Central memory CD8-positive, alpha-beta T cell (primary cell): ENCODE data around the gene NEURL1.
A peak's percentile ranks its signal among the peaks of the same experiment; 100 is the strongest.

Experiments
- ATAC-seq: fragments of 150-1000 bp; cut with Tn5 transposase; replicated peaks from 2 replicates; pipeline ENCODE4 v1.10.0; 2022; ENCODE audit warnings: mild to moderate bottlenecking, moderate FRiP score, moderate number of reproducible peaks; ENCODE audit not compliant: poor library complexity, severe bottlenecking; ENCODE audit errors: extremely low read depth
- DNase-seq, 2 donors: peaks; one replicate each; pipeline ENCODE4 v3.0.0; 2021; ENCODE audit warnings: low spot score in 2 of 2
- H3K27ac Mint-ChIP-seq: one replicate; pipeline ENCODE4 v1.8.0; 2022; ENCODE audit warnings: low read depth, mild to moderate bottlenecking, moderate library complexity, mixed read lengths
- H3K27me3 Mint-ChIP-seq: one replicate; pipeline ENCODE4 v1.8.0; 2022; ENCODE audit warnings: mixed read lengths
- H3K36me3 Mint-ChIP-seq: one replicate; pipeline ENCODE4 v1.8.0; 2022; ENCODE audit warnings: mild to moderate bottlenecking, moderate library complexity, mixed read lengths; ENCODE audit not compliant: insufficient read depth
- H3K4me1 Mint-ChIP-seq: one replicate; pipeline ENCODE4 v1.8.0; 2022; ENCODE audit warnings: mixed read lengths
- H3K4me3 Mint-ChIP-seq: one replicate; pipeline ENCODE4 v1.8.0; 2022; ENCODE audit warnings: mild to moderate bottlenecking, moderate library complexity, mixed read lengths
- H3K9me3 Mint-ChIP-seq: one replicate; pipeline ENCODE4 v1.8.0; 2022; ENCODE audit warnings: mixed read lengths

Gene NEURL1

DNA sequence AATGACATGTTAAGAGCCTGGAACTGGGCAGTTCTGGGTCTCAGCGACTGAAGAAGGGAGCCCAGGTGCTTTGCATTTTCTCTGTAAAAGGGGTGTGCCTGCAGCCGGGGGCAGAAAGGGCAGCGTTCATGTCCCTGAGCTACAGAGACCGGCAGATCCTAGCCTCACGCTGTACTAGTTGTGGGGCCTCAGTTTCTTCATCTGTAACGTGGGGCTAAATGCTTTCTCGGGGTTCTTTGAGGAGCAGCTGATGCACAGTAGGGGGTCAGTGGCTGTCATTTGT is 79.6 kb downstream of the NEURL1 start:
- H3K36me3 Mint-ChIP-seq: peaks cover 1% of the 10 kb centered on the region
- H3K4me1 Mint-ChIP-seq: no peaks in the 10 kb centered on the region
- no peak for DNase-seq
- H3K27me3 Mint-ChIP-seq: peaks cover 45% of the 10 kb centered on the region
- no peak overlapping the region for H3K27ac Mint-ChIP-seq
- no peak overlapping the region for H3K4me3 Mint-ChIP-seq
- no peaks in the 10 kb centered on the region for H3K9me3 Mint-ChIP-seq
- no peak for ATAC-seq

DNA sequence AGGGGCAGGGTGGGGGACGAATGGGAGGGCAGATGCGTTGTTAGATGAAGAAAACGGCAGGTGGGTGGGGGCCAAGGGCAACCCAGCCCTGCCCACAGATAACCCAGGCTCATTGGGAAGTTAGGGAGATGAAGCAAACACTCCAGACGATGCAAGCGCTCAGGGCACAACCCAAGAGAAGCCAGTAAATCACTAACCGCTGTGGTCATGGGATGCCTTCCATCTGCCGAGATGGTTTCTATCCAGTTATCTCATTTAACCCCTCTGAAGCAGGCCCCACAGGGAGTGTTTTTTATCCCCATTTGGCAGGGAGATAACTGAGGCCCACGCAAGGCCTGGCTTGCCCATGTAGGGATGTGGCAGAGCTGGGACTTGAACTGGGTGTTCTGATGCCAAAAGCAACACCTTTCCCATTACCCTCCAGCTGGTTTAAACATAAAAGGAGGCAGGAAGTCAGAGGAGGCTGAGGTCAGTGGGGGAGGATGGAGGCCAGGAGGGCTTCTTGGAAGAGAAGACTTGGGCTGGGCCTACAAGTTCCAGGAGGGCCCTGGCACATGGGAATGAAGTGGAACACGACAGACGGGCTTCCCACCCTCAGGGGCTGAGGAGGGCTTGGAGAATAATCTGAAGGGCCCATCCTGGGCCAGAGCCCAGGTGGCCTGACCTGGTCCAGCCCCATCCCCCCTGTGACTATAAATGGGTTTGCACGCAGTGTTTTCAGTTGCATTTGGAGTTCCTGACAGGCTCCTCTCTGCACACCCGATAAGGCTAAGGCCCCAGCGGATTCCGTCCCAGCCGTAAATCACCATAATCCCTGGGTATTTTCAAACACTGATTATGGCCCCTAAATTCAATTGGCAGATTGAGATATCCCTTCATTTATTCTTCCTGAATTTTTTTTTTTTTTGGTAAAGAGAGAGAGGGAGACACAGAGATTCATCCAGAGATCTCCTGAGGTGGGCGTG is 80.9 kb downstream of the NEURL1 start:
- H3K9me3 Mint-ChIP-seq: no peaks in the 10 kb centered on the region
- H3K36me3 Mint-ChIP-seq: peaks cover 1% of the 10 kb centered on the region
- ATAC-seq: no peak

DNA sequence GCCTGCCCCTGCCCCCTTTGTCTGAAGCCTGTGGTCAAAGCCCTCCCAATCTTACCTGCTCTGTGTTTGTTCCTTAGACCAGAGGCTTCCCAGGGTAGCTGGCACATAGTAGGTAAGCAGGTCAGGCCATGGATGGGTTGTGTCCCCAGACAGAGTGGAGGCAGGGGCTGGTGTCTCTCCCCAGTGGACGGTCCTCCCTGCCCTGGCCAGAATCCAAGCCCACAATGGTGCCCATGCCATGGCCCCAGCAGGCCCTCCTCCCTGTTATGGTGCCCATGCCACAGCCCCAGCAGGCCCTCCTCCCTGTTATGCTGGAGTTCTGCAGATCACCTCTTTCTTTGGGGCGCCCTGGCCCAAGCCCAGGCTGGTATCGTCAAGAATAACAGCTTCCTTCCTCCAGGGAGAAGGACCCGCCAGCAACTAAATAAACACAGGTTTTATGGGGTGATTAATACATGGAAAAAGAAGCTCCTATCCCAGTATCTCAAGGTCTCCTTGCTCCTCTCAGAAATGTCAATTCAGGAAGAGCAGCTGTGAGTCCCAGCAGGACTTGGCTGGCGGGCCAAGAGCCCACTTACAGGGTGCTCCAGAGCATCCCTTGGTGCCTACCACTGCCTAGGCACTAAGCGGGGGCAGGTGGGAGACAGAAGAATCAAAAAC is 82.0 kb downstream of the NEURL1 start:
- no peaks in the 10 kb centered on the region for H3K4me1 Mint-ChIP-seq
- H3K4me3 Mint-ChIP-seq: no peak overlapping the region
- H3K9me3 Mint-ChIP-seq: no peaks in the 10 kb centered on the region
- ATAC-seq (no peak), DNase-seq (no peak)
- H3K27me3 Mint-ChIP-seq: peaks cover 21% of the 10 kb centered on the region
- H3K27ac Mint-ChIP-seq: no peak overlapping the region
- no peaks in the 10 kb centered on the region for H3K36me3 Mint-ChIP-seq

More for the DNA sequence above, 80.9 kb downstream of the NEURL1 start:
- H3K4me3 Mint-ChIP-seq: no peak overlapping the region
- H3K4me1 Mint-ChIP-seq: no peaks in the 10 kb centered on the region
- H3K27ac Mint-ChIP-seq: no peak overlapping the region
- peaks cover 32% of the 10 kb centered on the region for H3K27me3 Mint-ChIP-seq
- DNase-seq: no peak

DNA sequence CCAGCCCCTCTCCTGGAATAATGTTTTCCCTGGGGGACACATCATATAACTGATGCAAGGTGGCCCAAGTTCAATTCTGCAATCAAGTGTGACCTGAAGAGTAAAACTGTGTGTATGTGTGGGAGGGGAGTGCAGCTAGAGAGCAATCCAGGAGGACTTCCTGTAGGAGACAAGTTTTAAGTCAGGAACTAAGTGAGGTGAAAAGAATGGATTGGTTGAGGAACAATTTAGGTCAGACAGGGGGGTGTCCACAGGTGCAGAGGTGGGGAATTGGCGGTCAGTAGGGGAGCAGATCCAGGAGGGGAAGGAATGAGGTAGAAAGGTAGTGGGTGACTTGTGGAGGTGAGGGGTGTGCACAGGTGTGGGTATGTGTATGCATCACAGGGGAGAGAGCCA is 82.6 kb downstream of the NEURL1 start:
- H3K27ac Mint-ChIP-seq: no peak overlapping the region
- no peak overlapping the region for H3K4me3 Mint-ChIP-seq
- no peaks in the 10 kb centered on the region for H3K4me1 Mint-ChIP-seq
- DNase-seq: no peak
- no peaks in the 10 kb centered on the region for H3K36me3 Mint-ChIP-seq
- no peak for ATAC-seq
- H3K27me3 Mint-ChIP-seq: peaks cover 15% of the 10 kb centered on the region
- H3K9me3 Mint-ChIP-seq: no peaks in the 10 kb centered on the region

DNA sequence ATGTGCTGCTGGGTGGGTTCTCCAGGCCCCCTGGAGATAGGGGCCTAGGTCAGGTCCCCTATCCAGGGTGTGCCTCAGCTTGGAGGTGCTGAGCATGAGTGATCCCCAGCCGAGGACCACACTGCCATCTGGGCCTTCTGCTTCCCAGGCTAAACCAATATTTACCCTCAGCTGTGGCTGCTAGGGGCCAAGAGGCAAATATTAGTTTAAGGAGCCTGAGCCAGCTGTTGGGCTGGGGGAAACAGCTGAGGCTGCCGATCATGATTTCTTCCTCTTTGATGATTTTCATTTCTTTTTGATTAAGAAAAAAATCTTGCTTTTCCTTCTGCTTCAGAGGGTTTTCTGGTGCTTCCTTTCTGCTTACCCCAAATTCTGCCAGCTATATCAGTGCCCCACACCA is 83.4 kb downstream of the NEURL1 start:
- DNase-seq: no peak
- no peak for ATAC-seq
- H3K4me1 Mint-ChIP-seq: no peaks in the 10 kb centered on the region
- no peak overlapping the region for H3K4me3 Mint-ChIP-seq
- peaks cover 13% of the 10 kb centered on the region for H3K27me3 Mint-ChIP-seq
- no peaks in the 10 kb centered on the region for H3K9me3 Mint-ChIP-seq
- H3K27ac Mint-ChIP-seq: no peak overlapping the region
- H3K36me3 Mint-ChIP-seq: no peaks in the 10 kb centered on the region

DNA sequence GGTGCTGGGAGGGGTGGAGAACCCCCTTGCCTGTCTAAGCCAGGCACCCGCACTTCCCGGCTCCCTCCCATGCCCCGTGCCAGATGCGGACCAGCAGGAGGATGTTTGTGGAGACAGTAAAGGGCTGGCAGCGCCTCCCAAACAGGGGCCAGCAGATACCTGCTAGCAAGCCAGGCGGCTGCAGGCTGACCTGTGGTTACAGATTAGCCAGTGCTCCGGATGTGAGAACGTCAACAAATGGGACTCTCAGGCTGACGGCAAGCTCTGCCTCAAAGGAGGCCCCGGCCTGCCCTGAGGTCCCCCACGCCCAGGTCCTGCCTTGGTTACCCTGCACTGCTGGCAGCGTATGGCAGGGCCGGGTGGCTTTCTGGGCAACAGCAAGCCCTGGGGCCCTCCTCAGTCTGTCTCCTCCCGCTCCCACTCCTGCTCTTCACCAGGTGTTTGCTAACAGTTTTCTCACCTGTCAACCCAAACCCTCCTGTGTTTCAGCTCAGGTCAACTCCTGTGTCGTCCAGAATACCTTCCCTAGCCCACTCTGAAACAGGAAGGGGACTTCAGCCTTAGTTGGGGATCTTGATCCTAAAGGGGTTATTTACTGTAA is 85.4 kb downstream of the NEURL1 start:
- no peak overlapping the region for H3K27ac Mint-ChIP-seq
- no peak overlapping the region for H3K4me3 Mint-ChIP-seq
- ATAC-seq: no peak
- no peak for DNase-seq
- H3K36me3 Mint-ChIP-seq: peaks cover under 1% of the 10 kb centered on the region
- peaks cover 7% of the 10 kb centered on the region for H3K27me3 Mint-ChIP-seq
- H3K9me3 Mint-ChIP-seq: no peaks in the 10 kb centered on the region
- peaks cover 3% of the 10 kb centered on the region for H3K4me1 Mint-ChIP-seq

DNA sequence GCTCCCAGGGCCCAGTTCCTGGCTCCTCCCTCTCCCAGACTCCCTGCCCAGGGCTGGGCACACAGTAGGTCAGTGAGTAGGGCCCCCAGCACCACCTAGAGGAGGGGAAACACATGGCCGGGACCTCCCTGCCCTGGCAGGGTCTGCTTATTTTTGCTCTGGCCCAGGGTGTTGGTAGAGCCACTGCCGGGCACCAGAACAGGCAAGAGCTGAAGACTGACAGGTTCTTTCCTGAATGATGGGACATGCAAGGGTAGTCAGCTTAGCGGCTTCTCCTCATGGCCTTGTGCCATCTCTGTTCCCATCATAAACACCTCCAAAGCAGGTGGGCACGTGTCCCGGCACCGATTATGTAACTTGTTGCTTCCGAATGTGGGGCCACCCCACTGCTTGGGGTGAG is 86.5 kb downstream of the NEURL1 start:
- Mint-ChIP-seq H3K27me3 (no peaks in the 10 kb centered on the region), H3K4me3 (no peak overlapping the region), H3K27ac (no peak overlapping the region), H3K4me1 (peaks cover 5% of the 10 kb centered on the region), H3K36me3 (peaks cover 3% of the 10 kb centered on the region), H3K9me3 (no peaks in the 10 kb centered on the region)
- ATAC-seq (no peak), DNase-seq (no peak)

DNA sequence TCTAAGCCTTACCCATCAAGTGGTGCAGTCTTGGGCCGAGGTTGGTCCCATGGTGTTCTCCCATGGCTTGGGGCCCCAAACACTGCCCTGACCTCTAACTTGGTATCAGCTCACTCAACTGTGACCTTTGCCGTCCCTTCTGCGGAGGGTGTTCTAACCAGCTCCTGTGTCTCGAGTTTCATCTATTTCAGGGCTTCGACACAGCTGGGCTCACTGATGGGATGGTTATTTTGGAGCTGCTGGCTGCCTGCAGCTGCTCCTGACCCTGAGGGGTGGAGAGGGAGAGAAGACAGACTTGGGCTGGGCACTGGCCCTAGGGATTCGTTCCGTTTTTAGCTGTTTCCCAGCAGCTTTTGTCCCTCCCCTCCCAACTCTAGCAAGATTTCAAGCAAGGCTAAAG is 86.9 kb downstream of the NEURL1 start:
- H3K27ac Mint-ChIP-seq: no peak overlapping the region
- H3K4me3 Mint-ChIP-seq: no peak overlapping the region
- H3K9me3 Mint-ChIP-seq: no peaks in the 10 kb centered on the region
- DNase-seq: no peak
- no peak for ATAC-seq
- peaks cover 6% of the 10 kb centered on the region for H3K36me3 Mint-ChIP-seq
- no peaks in the 10 kb centered on the region for H3K27me3 Mint-ChIP-seq
- peaks cover 5% of the 10 kb centered on the region for H3K4me1 Mint-ChIP-seq

DNA sequence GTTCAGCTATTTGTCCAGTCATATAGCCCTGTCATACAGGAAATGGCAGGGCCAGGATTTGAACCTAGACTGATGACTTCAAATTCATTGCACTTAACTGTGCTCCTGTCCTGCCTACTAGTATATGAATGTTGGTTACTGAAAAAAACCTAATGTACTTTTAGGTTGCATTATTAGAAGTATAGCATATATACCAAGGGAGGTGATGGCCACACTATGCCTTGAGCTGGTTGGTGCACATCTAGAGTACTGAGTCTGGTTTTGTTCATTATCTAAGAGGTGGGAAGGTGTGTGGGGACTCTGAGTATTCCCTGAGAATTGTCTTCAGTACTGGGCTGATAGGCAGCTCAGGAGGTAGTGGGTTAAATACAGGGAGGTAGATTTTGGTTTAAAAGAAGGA is 88.0 kb downstream of the NEURL1 start:
- ATAC-seq (no peak), DNase-seq (no peak)
- Mint-ChIP-seq H3K4me1 (peaks cover 5% of the 10 kb centered on the region), H3K27ac (no peak overlapping the region), H3K4me3 (no peak overlapping the region), H3K9me3 (no peaks in the 10 kb centered on the region), H3K36me3 (peaks cover 6% of the 10 kb centered on the region), H3K27me3 (no peaks in the 10 kb centered on the region)

DNA sequence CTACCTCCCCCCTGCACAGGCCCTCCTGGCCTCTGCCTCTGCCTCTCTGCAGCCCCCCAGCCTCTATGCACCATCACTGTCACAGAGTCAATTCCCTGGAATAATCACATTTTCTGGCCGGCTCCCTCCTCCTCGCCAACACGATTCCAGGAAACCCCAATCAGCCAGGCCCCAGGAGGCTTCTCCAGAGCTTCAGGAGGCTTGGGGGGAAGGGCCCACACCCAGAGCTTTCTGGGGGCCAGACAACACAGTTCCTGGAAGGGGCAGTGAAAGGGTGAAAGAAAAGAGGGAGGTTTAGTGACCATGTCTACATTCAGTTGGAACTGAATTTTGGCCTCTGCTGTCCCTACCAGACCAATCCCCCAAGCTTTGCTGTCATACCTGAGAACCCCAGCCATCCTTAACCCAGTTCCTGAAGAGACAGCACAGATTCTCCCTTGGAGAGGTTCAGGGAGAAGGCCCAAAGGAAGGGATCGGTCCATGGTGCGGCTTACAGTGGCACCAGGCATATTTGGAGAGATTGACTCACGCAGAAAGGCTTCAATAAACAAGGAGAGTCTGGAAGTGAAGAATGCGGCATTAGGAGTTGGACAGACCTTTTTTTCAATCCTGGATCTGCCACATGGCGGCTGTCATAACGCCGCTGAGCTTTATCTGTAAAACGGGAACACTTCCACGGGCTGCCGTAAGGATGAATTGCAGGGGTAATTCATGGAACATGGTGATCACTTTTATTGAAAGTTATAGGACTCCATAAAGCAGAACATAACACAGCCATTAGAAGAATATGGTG is 89.0 kb downstream of the NEURL1 start:
- Mint-ChIP-seq H3K27me3 (no peaks in the 10 kb centered on the region), H3K4me1 (peaks cover 5% of the 10 kb centered on the region), H3K36me3 (peaks cover 6% of the 10 kb centered on the region), H3K9me3 (no peaks in the 10 kb centered on the region), H3K4me3 (peak overlapping the region; percentile 88), H3K27ac (no peak overlapping the region)
- ATAC-seq (no peak), DNase-seq (no peak)

DNA sequence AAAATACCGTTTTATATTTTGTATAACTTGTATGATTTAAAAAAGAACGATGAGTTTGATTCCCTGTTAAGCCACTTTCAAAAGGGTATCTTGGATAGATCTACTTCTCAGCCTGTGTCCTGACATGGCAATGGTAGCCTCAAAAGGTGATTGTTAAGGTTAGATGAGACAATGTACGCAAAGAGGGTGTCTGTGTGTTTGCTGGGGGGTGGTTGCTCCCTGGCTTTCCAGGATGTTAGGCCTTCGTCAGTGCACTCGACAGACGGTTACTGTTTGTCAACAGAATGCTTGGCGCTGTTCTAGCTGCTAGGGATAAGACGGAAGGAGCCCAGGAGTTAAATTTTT is 90.3 kb downstream of the NEURL1 start:
- ATAC-seq (peak; percentile 25), DNase-seq (no peak)
- H3K9me3 Mint-ChIP-seq: no peaks in the 10 kb centered on the region
- peaks cover 5% of the 10 kb centered on the region for H3K4me1 Mint-ChIP-seq
- peak overlapping the region; percentile 83 for H3K27ac Mint-ChIP-seq
- no peaks in the 10 kb centered on the region for H3K27me3 Mint-ChIP-seq
- H3K4me3 Mint-ChIP-seq: peak overlapping the region; percentile 88
- H3K36me3 Mint-ChIP-seq: peaks cover 6% of the 10 kb centered on the region

DNA sequence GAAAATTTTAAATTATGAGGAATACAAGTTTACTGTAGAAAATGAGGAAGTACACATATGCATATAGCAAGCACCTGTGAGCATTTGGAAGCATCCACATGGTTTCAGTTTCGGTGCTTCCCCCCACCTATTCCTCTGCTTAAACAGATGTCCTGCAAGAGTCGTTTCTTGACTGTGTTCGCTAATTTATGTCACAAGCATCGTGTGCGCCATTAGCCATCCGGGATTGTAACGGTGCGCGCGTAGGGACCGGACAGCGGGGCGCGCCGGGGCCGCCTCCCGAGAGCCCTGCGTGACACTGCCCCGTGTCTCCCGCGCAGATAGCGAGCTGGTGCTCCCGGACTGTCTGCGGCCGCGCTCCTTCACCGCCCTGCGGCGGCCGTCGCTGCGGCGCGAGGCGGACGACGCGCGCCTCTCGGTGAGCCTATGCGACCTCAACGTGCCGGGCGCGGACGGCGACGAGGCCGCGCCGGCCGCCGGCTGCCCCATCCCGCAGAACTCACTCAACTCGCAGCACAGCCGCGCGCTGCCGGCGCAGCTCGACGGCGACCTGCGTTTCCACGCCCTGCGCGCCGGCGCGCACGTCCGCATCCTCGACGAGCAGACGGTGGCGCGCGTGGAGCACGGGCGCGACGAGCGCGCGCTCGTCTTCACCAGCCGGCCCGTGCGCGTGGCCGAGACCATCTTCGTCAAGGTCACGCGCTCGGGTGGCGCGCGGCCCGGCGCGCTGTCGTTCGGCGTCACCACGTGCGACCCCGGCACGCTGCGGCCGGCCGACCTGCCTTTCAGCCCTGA is 90.9 kb downstream of the NEURL1 start:
- Mint-ChIP-seq H3K27ac (peak overlapping the region; percentile 83), H3K9me3 (no peaks in the 10 kb centered on the region), H3K36me3 (peaks cover 6% of the 10 kb centered on the region), H3K27me3 (no peaks in the 10 kb centered on the region), H3K4me1 (peaks cover 5% of the 10 kb centered on the region), H3K4me3 (peak overlapping the region; percentile 88)
- DNase-seq (peak in 1 of 2 donors; percentile 38), ATAC-seq (peak; percentile 70)
